Adrenal gland (tissue), 5 donors: ENCODE measurements around the gene PRUNE1.

Experiments used
- CTCF ChIP-seq, 6 experiments: fragments of 450-650 bp in 4 of 6; fragments of 200-600 bp in 2 of 6; sonication (generic) in 1 of 6; IDR thresholded peaks; 1 replicate in 5 of 6; 2 replicates in 1 of 6; pipeline versions ENCODE4 v1.5.1 to v1.8.0; 2016 to 2021; ENCODE audit warnings: antibody characterized with exemption in 6 of 6, mild to moderate bottlenecking in 2 of 6, moderate library complexity in 1 of 6
- POLR2A ChIP-seq, 2 donors: fragments of 450-650 bp; IDR thresholded peaks; one replicate each; pipeline ENCODE4 v1.6.1; 2017; ENCODE audit warnings: antibody characterized with exemption in 2 of 2, mild to moderate bottlenecking in 2 of 2, moderate library complexity in 1 of 2
- donor health status: DM: no; HTN: no; CAD: no.

GRCh38 chr1:151067185-151067584 is 58.9 kb downstream of the PRUNE1 start:
- TF ChIP-seq CTCF (IDR thresholded peaks at IDR 0.05) (no peak), POLR2A (IDR thresholded peaks at IDR 0.05) (no peak)
